C4-2B (cell line): ENCODE measurements around the gene SORCS2.

Source experiments
- ZFX ChIP-seq: fragments of 450-650 bp; IDR thresholded peaks from 2 replicates; pipeline ENCODE4 v1.6.1; 2017
- TF ChIP-seq, protein P1 (sequence below): fragments of 450-650 bp; conservative IDR thresholded peaks from 2 replicates; pipeline ENCODE4 v1.5.1; 2017; ENCODE audit warnings: mild to moderate bottlenecking

GRCh38 chr4:7458066-7458425, 265.7 kb downstream of the SORCS2 start:
- TF ChIP-seq, protein P1, sequence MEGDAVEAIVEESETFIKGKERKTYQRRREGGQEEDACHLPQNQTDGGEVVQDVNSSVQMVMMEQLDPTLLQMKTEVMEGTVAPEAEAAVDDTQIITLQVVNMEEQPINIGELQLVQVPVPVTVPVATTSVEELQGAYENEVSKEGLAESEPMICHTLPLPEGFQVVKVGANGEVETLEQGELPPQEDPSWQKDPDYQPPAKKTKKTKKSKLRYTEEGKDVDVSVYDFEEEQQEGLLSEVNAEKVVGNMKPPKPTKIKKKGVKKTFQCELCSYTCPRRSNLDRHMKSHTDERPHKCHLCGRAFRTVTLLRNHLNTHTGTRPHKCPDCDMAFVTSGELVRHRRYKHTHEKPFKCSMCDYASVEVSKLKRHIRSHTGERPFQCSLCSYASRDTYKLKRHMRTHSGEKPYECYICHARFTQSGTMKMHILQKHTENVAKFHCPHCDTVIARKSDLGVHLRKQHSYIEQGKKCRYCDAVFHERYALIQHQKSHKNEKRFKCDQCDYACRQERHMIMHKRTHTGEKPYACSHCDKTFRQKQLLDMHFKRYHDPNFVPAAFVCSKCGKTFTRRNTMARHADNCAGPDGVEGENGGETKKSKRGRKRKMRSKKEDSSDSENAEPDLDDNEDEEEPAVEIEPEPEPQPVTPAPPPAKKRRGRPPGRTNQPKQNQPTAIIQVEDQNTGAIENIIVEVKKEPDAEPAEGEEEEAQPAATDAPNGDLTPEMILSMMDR: no peak
- TF ChIP-seq ZFX: no peak
